MM.1S (cell line): ENCODE measurements around the gene NSD1.

Experiments
- CTCF ChIP-seq: fragments of 300-600 bp; sonication (generic); IDR thresholded peaks from 2 replicates; pipeline ENCODE4 v1.5.1; 2016; ENCODE audit warnings: antibody characterized with exemption, low read length, mixed read lengths
- EZH2 ChIP-seq: fragments of 300-600 bp; sonication (generic); optimal IDR thresholded peaks from 2 replicates; pipeline ENCODE3; 2017; ENCODE audit warnings: low read depth, mild to moderate bottlenecking, antibody characterized with exemption, low read length, mixed read lengths

DNA sequence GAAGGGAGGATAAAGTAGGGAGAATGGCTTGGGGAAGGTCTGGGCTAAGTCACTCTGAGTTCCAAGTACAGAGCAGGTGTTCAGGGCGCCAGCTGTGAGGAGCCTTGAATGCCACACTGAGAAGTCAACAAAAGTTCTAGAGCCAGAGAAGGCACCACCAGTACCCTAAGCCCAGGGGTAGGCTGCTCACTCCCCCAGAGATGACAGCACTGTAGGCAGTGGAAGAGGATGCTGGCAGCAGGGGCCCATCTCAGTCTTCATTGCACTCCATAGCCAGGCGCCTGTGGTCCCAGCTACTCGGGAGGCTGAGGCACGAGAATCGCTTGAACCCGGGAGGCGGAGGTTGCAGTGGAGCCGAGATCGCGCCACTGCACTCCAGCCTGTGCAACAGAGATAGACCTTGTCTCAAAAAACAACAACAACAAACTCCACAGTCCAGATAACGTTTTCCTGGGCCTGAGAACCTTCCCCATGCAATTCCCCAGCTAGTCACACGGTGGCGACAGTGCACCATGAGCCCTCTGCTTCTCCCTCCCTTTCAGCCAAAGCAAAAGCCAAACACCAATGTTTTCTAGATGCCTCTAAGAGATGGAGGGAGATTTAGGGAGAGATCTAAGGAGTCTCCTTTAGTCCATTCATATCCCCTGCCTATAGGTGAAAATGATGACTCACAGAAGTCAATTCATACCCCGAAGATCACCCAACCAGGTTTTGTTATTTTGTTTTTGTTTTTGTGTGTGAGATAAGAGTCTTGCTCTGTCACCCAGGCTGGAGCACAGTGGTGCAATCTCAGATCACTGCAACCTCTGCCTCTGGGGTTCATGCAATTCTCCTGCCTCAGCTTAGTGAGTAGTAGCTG lies 19.8 kb upstream of the NSD1 start:
- TF ChIP-seq CTCF: peak; percentile 98
- TF ChIP-seq EZH2: no peak
